Measurements from ENCODE around the gene DEGS1.

- no peak for TF ChIP-seq CTCF (IDR thresholded peaks at IDR 0.05 in 8 of 11, conservative IDR thresholded peaks at IDR 0.05 in 3 of 11)
- TF ChIP-seq POLR2AphosphoS5 (IDR thresholded peaks at IDR 0.05) = no peak
These were observed 33.3 kb downstream of the DEGS1 start for GRCh38 chr1:224216382-224216781.

Measured in spleen (tissue), 7 donors.